Lower leg skin (tissue), 4 donors: ENCODE results near the gene KLHDC4. TPM values are rescaled to one million over a fixed set of nuclear protein-coding genes. Genes with fewer than 3 reads are reported as not detected.

ENCODE experiments used
- DNase-seq, 2 donors: peaks; one replicate each; pipeline ENCODE4 v3.0.0-alpha.2; 2019; ENCODE audit warnings: low spot score in 2 of 2
- H3K4me3 ChIP-seq: fragments of 200-600 bp; sonication (generic); 2 replicates; pipeline ENCODE4 v1.5.1; 2017; ENCODE audit warnings: mild to moderate bottlenecking, low read depth; ENCODE audit not compliant: poor library complexity, severe bottlenecking
- POLR2A ChIP-seq, 2 donors: fragments of 450-650 bp; IDR thresholded peaks; one replicate each; pipeline ENCODE4 v1.6.1; 2016 to 2017; ENCODE audit warnings: antibody characterized with exemption in 2 of 2, mild to moderate bottlenecking in 1 of 2, moderate library complexity in 1 of 2
- WGBS, 2 donors: methylation state at CpG; one replicate each; pipeline ENCODE4 v1.1.5; 2018; 5-methylcytosine and 5-hydroxymethylcytosine counted together
- intact Hi-C: fragments of 100-400 bp; cut with DNase I; formaldehyde crosslinking; loops from one replicate; pipeline ENCODE4 v1.15.0; 2023; ENCODE audit warnings: low total_unique reads
- total RNA-seq, 4 donors: library from RNA; depleted of rRNA; stranded (reverse); fragments of >200 nt; gene quantifications; one replicate each; pipeline ENCODE4 v1.1.0, GENCODE V29; 2016
- TF ChIP-seq, protein P1 (sequence below), 3 donors: fragments of 450-650 bp; IDR thresholded peaks; one replicate each; pipeline ENCODE4 v1.5.1; 2016; ENCODE audit warnings: antibody characterized with exemption in 3 of 3, mild to moderate bottlenecking in 3 of 3, moderate library complexity in 2 of 3

The KLHDC4 gene
- total RNA-seq, 4 donors from 2014 or later = 25.8 to 70.0 (median 38.1) TPM

GRCh38 chr16:87708881-87709638 lies 56.7 kb downstream of the KLHDC4 start:
- WGBS, 2 donors = 96 to 98% methylated on average over 15 to 29 of the region's 49 CpGs
- intact Hi-C loops = no loop called here
- no peak for TF ChIP-seq POLR2A (IDR thresholded peaks at IDR 0.05)
- TF ChIP-seq, protein P1, sequence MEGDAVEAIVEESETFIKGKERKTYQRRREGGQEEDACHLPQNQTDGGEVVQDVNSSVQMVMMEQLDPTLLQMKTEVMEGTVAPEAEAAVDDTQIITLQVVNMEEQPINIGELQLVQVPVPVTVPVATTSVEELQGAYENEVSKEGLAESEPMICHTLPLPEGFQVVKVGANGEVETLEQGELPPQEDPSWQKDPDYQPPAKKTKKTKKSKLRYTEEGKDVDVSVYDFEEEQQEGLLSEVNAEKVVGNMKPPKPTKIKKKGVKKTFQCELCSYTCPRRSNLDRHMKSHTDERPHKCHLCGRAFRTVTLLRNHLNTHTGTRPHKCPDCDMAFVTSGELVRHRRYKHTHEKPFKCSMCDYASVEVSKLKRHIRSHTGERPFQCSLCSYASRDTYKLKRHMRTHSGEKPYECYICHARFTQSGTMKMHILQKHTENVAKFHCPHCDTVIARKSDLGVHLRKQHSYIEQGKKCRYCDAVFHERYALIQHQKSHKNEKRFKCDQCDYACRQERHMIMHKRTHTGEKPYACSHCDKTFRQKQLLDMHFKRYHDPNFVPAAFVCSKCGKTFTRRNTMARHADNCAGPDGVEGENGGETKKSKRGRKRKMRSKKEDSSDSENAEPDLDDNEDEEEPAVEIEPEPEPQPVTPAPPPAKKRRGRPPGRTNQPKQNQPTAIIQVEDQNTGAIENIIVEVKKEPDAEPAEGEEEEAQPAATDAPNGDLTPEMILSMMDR (IDR thresholded peaks at IDR 0.05) = no peak
- no peak overlapping the region for H3K4me3 ChIP-seq
- no peak for DNase-seq

- WGBS, 2 donors = 92 to 93% methylated on average over 45 of the region's 45 CpGs
- intact Hi-C loops = no loop called here
- TF ChIP-seq, protein P1 (IDR thresholded peaks at IDR 0.05) = no peak
- no peak for TF ChIP-seq POLR2A (IDR thresholded peaks at IDR 0.05)
- H3K4me3 ChIP-seq = no peak overlapping the region
- DNase-seq = no peak
Measured at GRCh38 chr16:87707714-87708580, 57.8 kb downstream of the KLHDC4 start.

DNA sequence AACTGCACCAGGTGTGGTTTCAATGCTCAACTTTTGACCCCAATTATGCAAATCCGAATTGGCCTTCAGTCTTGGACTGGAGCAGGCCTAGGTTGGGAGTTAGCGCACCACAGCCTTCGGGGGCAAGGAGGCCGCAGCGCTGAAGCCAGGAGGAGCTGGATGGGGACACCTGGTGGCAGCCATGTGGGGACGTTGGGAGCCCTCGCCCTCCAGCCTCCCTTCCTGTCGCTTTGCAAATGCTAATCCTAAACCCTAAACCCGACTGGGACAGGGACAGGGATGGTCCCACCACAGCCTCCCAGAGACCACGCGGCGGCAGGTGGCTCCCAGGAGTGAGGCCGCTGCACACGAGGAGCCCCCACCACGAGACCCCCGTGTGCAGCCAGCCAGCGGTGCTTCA lies 58.7 kb downstream of the KLHDC4 start:
- WGBS, 2 donors = 89 to 91% methylated on average over 15 to 17 of the region's 17 CpGs
- no peak for DNase-seq
- intact Hi-C loops = no loop called here
- no peak for TF ChIP-seq POLR2A (IDR thresholded peaks at IDR 0.05)
- TF ChIP-seq, protein P1 (IDR thresholded peaks at IDR 0.05) = no peak
- H3K4me3 ChIP-seq = no peak overlapping the region

DNA sequence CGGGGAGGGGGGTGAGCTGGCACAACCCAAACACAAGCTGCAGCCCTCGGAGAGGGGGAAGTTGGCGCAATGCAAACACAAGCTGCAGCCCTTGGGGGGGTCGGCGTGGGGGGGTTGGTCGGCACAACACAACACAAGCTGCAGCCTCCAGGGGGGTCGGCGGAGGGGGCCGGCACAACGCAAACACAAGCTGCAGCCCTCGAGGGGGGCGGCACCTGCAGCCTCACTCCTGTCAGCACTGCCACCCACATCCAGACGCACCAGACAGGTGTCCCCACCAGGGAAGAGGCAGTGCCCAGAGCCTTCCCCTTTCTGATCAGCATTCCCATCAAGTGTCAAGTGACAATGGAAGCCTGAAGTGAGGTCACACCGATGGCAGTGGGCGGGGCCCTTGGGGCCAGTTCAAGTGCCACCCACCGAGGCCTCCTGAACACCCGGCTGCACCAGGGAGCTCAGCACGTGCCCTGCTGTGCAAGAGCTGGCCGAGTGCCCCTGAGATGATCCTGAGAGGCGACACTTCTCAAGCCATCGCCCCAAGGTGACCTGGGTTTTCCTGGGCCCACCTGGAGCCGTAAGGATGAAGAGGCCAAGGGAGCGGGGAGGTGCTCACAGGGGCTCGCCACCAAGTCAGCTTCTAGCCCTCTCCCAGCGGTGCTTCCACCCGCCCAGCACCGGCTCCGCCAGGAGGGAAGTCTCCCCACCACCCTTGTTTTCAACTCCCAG lies 59.3 kb downstream of the KLHDC4 start:
- H3K4me3 ChIP-seq = no peak overlapping the region
- WGBS, 2 donors = 88 to 89% methylated on average over 18 to 28 of the region's 28 CpGs
- TF ChIP-seq POLR2A (IDR thresholded peaks at IDR 0.05) = no peak
- TF ChIP-seq, protein P1 (IDR thresholded peaks at IDR 0.05) = no peak
- intact Hi-C loops = no loop called here
- DNase-seq = no peak

GRCh38 chr16:87705771-87706277 lies 60.0 kb downstream of the KLHDC4 start:
- DNase-seq = no peak
- intact Hi-C loops = no loop called here
- 85 to 87% methylated on average over 28 to 31 of the region's 31 CpGs for WGBS, 2 donors
- no peak overlapping the region for H3K4me3 ChIP-seq
- TF ChIP-seq, protein P1 (IDR thresholded peaks at IDR 0.05) = no peak
- TF ChIP-seq POLR2A (IDR thresholded peaks at IDR 0.05) = no peak
